HCT116 (cell line): ENCODE results near the gene BMX. TPM values are rescaled to one million over a fixed set of nuclear protein-coding genes. Genes with fewer than 3 reads are reported as not detected.

ENCODE experiments used
- ATAC-seq: fragments of 200-7000 bp; cut with Tn5 transposase; 2 replicates; pipeline ENCODE4 v1.9.1; 2020; ENCODE audit warnings: mild to moderate bottlenecking, moderate library complexity
- BruUV-seq: library from RNA; stranded (reverse); fragments of 400-500 nt; replicated peaks from 2 replicates; lab custom pipeline; 2021; lab: Mats Ljungman, UMichigan
- CTCF ChIA-PET: fragments of 300-600 bp; sonication (Branson Sonifier 250); formaldehyde crosslinking; loops from one replicate; lab custom pipeline; 2021; ENCODE audit warnings: antibody characterized with exemption; lab: Charles Lee
- POLR2A ChIA-PET: fragments of 300-600, 350-600 bp; sonication (Branson Sonifier 250); formaldehyde crosslinking; loops from one replicate; lab custom pipeline; 2021; ENCODE audit warnings: antibody characterized with exemption; lab: Charles Lee
- RAD21 ChIA-PET, 2 experiments: fragments of 300-600 bp; sonication (Branson Sonifier 250); formaldehyde crosslinking; loops; one replicate each; lab custom pipeline; 2023; ENCODE audit warnings: low total read pairs in 2 of 2; ENCODE audit not compliant: uncharacterized antibody in 2 of 2, unreplicated experiment in 2 of 2, low non-redundant PET in 1 of 2; lab: Charles Lee
- DNase-seq: peaks from one replicate; pipeline ENCODE4 v3.0.0-alpha.2; 2010; ENCODE audit warnings: low read depth, low spot score
- H2AFZ ChIP-seq: fragments of 200-600 bp; shearing (Covaris generic), sonication (generic); 2 replicates; pipeline ENCODE4 v1.6.1; 2017; ENCODE audit warnings: low read depth, mixed run types, mixed read lengths, antibody characterized with exemption, low read length; ENCODE audit not compliant: poor library complexity, severe bottlenecking
- H3K27ac ChIP-seq: 2 replicates; pipeline ENCODE4 v1.5.1; 2012; ENCODE audit warnings: low read depth, low read length
- H3K27me3 ChIP-seq: fragments of 200-600 bp; sonication (generic); 2 replicates; pipeline ENCODE4 v1.6.1; 2016; ENCODE audit warnings: mixed run types, low read length, mixed read lengths; ENCODE audit not compliant: insufficient read depth
- H3K36me3 ChIP-seq, 2 experiments: fragments of 200-500 bp in 1 of 2; fragments of 200-600 bp in 1 of 2; sonication (Bioruptor generic) in 1 of 2; sonication (generic) in 1 of 2; 2 replicates each; pipeline versions ENCODE4 v1.5.1 to v1.6.1; 2014 to 2016; ENCODE audit warnings: low read length in 2 of 2, inconsistent platforms in 1 of 2, mixed read lengths in 1 of 2, mixed run types in 1 of 2; ENCODE audit not compliant: insufficient read depth in 2 of 2, control insufficient read depth in 1 of 2
- H3K4me1 ChIP-seq, 2 experiments: fragments of 200-600 bp in 1 of 2; sonication (generic) in 1 of 2; 2 replicates each; pipeline versions ENCODE4 v1.5.1 to v1.6.1; 2012 to 2017; ENCODE audit warnings: low read length in 2 of 2, inconsistent platforms in 1 of 2, mild to moderate bottlenecking in 1 of 2, mixed read lengths in 1 of 2, mixed run types in 1 of 2, moderate library complexity in 1 of 2; ENCODE audit not compliant: insufficient read depth in 2 of 2, control insufficient read depth in 1 of 2
- H3K4me2 ChIP-seq: fragments of 200-600 bp; sonication (generic); 2 replicates; pipeline ENCODE4 v1.6.1; 2017; ENCODE audit warnings: mixed run types, low read length, mixed read lengths
- H3K4me3 ChIP-seq, 2 experiments: fragments of 200-600 bp in 1 of 2; sonication (generic) in 1 of 2; replicated peaks in 1 of 2; 2 replicates each; pipeline ENCODE4 v1.5.1; 2011 to 2016; ENCODE audit warnings: low read length in 2 of 2, control low read depth in 1 of 2, low read depth in 1 of 2, mild to moderate bottlenecking in 1 of 2, mixed read lengths in 1 of 2, mixed run types in 1 of 2
- H3K79me2 ChIP-seq: fragments of 200-600 bp; sonication (generic); 2 replicates; pipeline ENCODE4 v1.6.1; 2017; ENCODE audit warnings: mild to moderate bottlenecking, mixed run types, low read length, moderate library complexity, mixed read lengths; ENCODE audit not compliant: insufficient read depth
- H3K9ac ChIP-seq: fragments of 200-600 bp; sonication (generic); 2 replicates; pipeline ENCODE4 v1.6.1; 2016; ENCODE audit warnings: low read length, mixed read lengths
- H3K9me2 ChIP-seq: fragments of 200-600 bp; sonication (generic), shearing (Covaris generic); 2 replicates; pipeline ENCODE4 v1.6.1; 2017; ENCODE audit warnings: mixed run types, mild to moderate bottlenecking, moderate library complexity; ENCODE audit not compliant: insufficient read depth
- H3K9me3 ChIP-seq, 2 experiments: fragments of 200-500 bp in 1 of 2; fragments of 200-600 bp in 1 of 2; sonication (Bioruptor generic) in 1 of 2; sonication (generic) in 1 of 2; 2 replicates each; pipeline ENCODE4 v1.6.1; 2014 to 2017; ENCODE audit warnings: low read length in 2 of 2, mixed read lengths in 2 of 2, inconsistent platforms in 1 of 2, low read depth in 1 of 2, mild to moderate bottlenecking in 1 of 2, mixed run types in 1 of 2, moderate library complexity in 1 of 2; ENCODE audit not compliant: control insufficient read depth in 1 of 2, insufficient read depth in 1 of 2
- H4K20me1 ChIP-seq: fragments of 200-600 bp; sonication (generic), shearing (Covaris generic); 2 replicates; pipeline ENCODE4 v1.6.1; 2017; ENCODE audit warnings: mixed run types, mild to moderate bottlenecking, moderate library complexity; ENCODE audit not compliant: insufficient read depth
- CBX3 ChIP-seq: IDR thresholded peaks from 2 replicates; pipeline ENCODE4 v1.6.1; 2012; ENCODE audit warnings: low read depth
- EGR1 ChIP-seq: IDR thresholded peaks from 2 replicates; pipeline ENCODE4 v1.6.1; 2012; ENCODE audit warnings: low read depth
- EZH2 ChIP-seq: fragments of 200-600 bp; sonication (generic); IDR thresholded peaks from 2 replicates; pipeline ENCODE4 v1.6.1; 2017; ENCODE audit warnings: antibody characterized with exemption, mixed run types
- FOSL1 ChIP-seq: IDR thresholded peaks from 2 replicates; pipeline ENCODE4 v1.6.1; 2012; ENCODE audit warnings: low read depth
- POLR2AphosphoS5 ChIP-seq: IDR thresholded peaks from 2 replicates; pipeline ENCODE4 v1.6.1; 2011; ENCODE audit warnings: mild to moderate bottlenecking, low read depth, low read length, moderate library complexity
- RAD21 ChIP-seq: IDR thresholded peaks from 2 replicates; pipeline ENCODE4 v1.6.1; 2012; ENCODE audit warnings: low read depth, mild to moderate bottlenecking
- SIN3A ChIP-seq: IDR thresholded peaks from 2 replicates; pipeline ENCODE4 v1.6.1; 2012; ENCODE audit warnings: low read depth
- SP1 ChIP-seq: IDR thresholded peaks from 2 replicates; pipeline ENCODE4 v1.6.1; 2012; ENCODE audit warnings: low read depth
- TCF7L2 ChIP-seq: IDR thresholded peaks from 2 replicates; pipeline ENCODE4 v1.7.0; 2011; ENCODE audit warnings: borderline replicate concordance, inconsistent platforms; ENCODE audit not compliant: insufficient read depth, insufficient read length; ENCODE audit errors: extremely low read depth
- ZFX ChIP-seq: fragments of 450-650 bp; IDR thresholded peaks from 2 replicates; pipeline ENCODE4 v1.6.1; 2017
- intact Hi-C: fragments of 100-400 bp; cut with micrococcal nuclease; formaldehyde crosslinking; loops from 2 replicates; pipeline ENCODE4 v1.10.0; 2022
- total RNA-seq: library from RNA; stranded (reverse); gene quantifications from one replicate; pipeline ENCODE4 v1.2.1, GENCODE V29; 2021; ENCODE audit not compliant: unreplicated experiment
- TF ChIP-seq, protein P1 (sequence below): IDR thresholded peaks from 2 replicates; pipeline ENCODE4 v1.6.1; 2011; ENCODE audit warnings: mild to moderate bottlenecking, low read length, moderate library complexity; ENCODE audit not compliant: insufficient replicate concordance; ENCODE audit errors: extremely low read depth
- TF ChIP-seq, protein P2 (sequence below): IDR thresholded peaks from 2 replicates; pipeline ENCODE4 v1.6.1; 2012

The BMX gene
- total RNA-seq, 1 experiment from 2014 or later: not detected

DNA sequence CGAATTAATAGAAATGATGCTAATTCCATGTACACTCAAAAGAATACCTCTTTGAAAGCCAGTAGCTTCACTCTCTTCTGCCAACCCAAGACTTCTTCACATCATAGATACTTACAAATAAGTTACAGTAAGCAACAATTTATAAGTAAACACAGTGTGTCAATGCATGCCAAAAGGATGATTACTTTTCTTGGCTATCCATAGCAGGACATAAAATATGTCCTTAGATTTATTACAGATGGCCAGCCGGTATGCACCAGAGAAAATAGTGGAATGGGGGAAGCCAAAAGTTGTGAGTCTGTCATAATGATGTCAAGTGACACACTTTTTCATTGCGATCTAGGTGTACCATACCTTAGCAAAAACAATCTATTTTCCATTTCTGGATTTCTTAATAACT is 631 bp upstream of the BMX start:
- intact Hi-C loops: loop anchor here (10.0 kb wide), 1 partner anchor 145 kb away; no protein-coding TSS in a partner anchor
- ChIA-PET POLR2A (no interaction called here), CTCF (no interaction called here), RAD21 (no interaction called here)
- Histone ChIP-seq H3K36me3 (no peaks in the 10 kb centered on the region), H3K79me2 (no peaks in the 10 kb centered on the region), H3K9me3 (no peaks in the 10 kb centered on the region), H4K20me1 (no peaks in the 10 kb centered on the region), H3K27me3 (no peaks in the 10 kb centered on the region), H3K9me2 (no peaks in the 10 kb centered on the region), H3K27ac (no peak overlapping the region), H3K4me2 (no peak overlapping the region), H3K4me3 (no peak overlapping the region), H2AFZ (no peak overlapping the region), H3K9ac (no peak overlapping the region), H3K4me1 (no peaks in the 10 kb centered on the region)
- no peak for ATAC-seq
- no peak for DNase-seq
- TF ChIP-seq EZH2 (no peak), RAD21 (no peak), TCF7L2 (no peak), POLR2AphosphoS5 (no peak), SIN3A (no peak), EGR1 (no peak), FOSL1 (no peak), SP1 (no peak), CBX3 (no peak), ZFX (no peak)
- TF ChIP-seq, protein P1, sequence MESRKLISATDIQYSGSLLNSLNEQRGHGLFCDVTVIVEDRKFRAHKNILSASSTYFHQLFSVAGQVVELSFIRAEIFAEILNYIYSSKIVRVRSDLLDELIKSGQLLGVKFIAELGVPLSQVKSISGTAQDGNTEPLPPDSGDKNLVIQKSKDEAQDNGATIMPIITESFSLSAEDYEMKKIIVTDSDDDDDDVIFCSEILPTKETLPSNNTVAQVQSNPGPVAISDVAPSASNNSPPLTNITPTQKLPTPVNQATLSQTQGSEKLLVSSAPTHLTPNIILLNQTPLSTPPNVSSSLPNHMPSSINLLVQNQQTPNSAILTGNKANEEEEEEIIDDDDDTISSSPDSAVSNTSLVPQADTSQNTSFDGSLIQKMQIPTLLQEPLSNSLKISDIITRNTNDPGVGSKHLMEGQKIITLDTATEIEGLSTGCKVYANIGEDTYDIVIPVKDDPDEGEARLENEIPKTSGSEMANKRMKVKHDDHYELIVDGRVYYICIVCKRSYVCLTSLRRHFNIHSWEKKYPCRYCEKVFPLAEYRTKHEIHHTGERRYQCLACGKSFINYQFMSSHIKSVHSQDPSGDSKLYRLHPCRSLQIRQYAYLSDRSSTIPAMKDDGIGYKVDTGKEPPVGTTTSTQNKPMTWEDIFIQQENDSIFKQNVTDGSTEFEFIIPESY: no peak
- TF ChIP-seq, protein P2, sequence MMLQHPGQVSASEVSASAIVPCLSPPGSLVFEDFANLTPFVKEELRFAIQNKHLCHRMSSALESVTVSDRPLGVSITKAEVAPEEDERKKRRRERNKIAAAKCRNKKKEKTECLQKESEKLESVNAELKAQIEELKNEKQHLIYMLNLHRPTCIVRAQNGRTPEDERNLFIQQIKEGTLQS: no peak
- no TSS peak for BruUV-seq
